Skeletal muscle tissue (tissue), 4 donors: ENCODE measurements around the gene GPSM1. TPM values are rescaled to one million over a fixed set of nuclear protein-coding genes. Genes with fewer than 3 reads are reported as not detected.

Experiments used
- H3K27ac ChIP-seq: one replicate; pipeline ENCODE4 v1.7.0; 2013; ENCODE audit warnings: mild to moderate bottlenecking, low read depth, low read length, inconsistent platforms
- H3K27me3 ChIP-seq, 3 donors: one replicate each; pipeline ENCODE4 v1.7.0; 2013; ENCODE audit warnings: low read length in 3 of 3; ENCODE audit not compliant: control insufficient read depth in 3 of 3, insufficient read depth in 3 of 3
- H3K36me3 ChIP-seq, 3 donors: one replicate each; pipeline ENCODE4 v1.7.0; 2013; ENCODE audit warnings: low read length in 3 of 3; ENCODE audit not compliant: control insufficient read depth in 3 of 3, insufficient read depth in 3 of 3
- H3K4me1 ChIP-seq, 3 donors: one replicate each; pipeline ENCODE4 v1.7.0; 2013; ENCODE audit warnings: low read length in 3 of 3, mild to moderate bottlenecking in 3 of 3; ENCODE audit not compliant: control insufficient read depth in 3 of 3, insufficient read depth in 3 of 3
- H3K4me3 ChIP-seq, 3 donors: one replicate each; pipeline ENCODE4 v1.7.0; 2013; ENCODE audit warnings: low read length in 3 of 3
- H3K9ac ChIP-seq, 3 donors: one replicate each; pipeline ENCODE4 v1.7.0; 2013; ENCODE audit warnings: low read length in 3 of 3, mild to moderate bottlenecking in 3 of 3, moderate library complexity in 2 of 3, low read depth in 1 of 3
- H3K9me3 ChIP-seq, 3 donors: one replicate each; pipeline ENCODE4 v1.7.0; 2013; ENCODE audit warnings: low read length in 3 of 3; ENCODE audit not compliant: control insufficient read depth in 3 of 3
- total RNA-seq: library from RNA; depleted of rRNA; stranded (reverse); fragments of >200 nt; gene quantifications from one replicate; pipeline ENCODE4 v1.2.3, GENCODE V29; 2014
- donor health status: Osteomylitis.

The GPSM1 gene
- total RNA-seq, 1 donor from 2014 or later = 14.1 TPM

GRCh38 chr9:136363949-136364748 lies 36.8 kb downstream of the GPSM1 start:
- H3K36me3 ChIP-seq = no peaks in the 10 kb centered on the region
- H3K4me3 ChIP-seq = peak overlapping the region in 2 of 3 donors; percentile 48 to 86
- H3K27ac ChIP-seq = no peak overlapping the region
- H3K4me1 ChIP-seq = peaks cover 5 to 20% (median 8%) of the 10 kb centered on the region in 3 donors
- H3K9me3 ChIP-seq = no peaks in the 10 kb centered on the region
- H3K9ac ChIP-seq = no peak overlapping the region
- peaks cover 0 to 14% (median 6%) of the 10 kb centered on the region in 3 donors for H3K27me3 ChIP-seq

DNA sequence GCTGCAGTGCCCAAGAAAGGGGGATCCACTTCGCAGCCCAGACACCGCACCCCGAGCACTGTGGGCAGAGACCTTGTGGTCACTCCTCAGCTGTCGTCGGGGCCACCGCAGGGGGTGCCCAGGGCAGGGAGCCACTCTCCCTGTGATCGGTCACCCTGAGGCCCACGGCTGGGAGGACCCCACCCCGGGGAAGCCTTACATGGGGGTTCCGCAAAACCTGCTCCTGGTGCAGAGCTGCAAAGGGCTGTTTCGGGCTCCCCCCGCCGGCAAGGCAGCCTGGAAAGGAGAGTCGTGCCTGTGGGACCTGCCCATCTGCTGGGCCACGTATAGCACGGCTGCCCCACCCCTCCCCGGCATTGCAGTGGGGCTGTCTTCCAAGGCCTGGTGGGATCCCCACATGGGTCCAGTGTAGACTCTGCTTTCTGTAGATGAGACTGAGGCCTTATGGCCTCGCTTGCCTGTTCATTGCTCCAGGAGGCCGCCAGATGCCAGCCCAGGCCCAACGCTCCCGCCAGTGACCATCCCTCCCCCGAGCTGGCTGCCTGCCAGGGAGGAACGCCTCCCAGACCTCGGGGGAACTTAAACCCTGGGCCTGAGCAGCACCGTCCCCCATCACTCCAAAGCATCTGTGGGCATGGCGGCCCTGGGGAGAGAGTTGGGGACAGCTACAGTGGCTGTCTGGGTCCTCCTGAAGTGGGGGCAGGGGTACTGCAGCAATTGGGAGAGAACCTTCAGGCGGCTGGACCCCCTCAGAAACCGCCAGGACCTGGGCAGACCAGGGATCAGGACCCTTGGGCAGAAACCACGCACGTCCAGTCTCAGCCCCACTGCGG lies 37.8 kb downstream of the GPSM1 start:
- Histone ChIP-seq H3K27me3 (peaks cover 0 to 15% (median 6%) of the 10 kb centered on the region in 3 donors), H3K4me3 (no peak overlapping the region), H3K9me3 (no peaks in the 10 kb centered on the region), H3K4me1 (peaks cover 5 to 20% (median 8%) of the 10 kb centered on the region in 3 donors), H3K36me3 (no peaks in the 10 kb centered on the region), H3K27ac (no peak overlapping the region), H3K9ac (no peak overlapping the region)

DNA sequence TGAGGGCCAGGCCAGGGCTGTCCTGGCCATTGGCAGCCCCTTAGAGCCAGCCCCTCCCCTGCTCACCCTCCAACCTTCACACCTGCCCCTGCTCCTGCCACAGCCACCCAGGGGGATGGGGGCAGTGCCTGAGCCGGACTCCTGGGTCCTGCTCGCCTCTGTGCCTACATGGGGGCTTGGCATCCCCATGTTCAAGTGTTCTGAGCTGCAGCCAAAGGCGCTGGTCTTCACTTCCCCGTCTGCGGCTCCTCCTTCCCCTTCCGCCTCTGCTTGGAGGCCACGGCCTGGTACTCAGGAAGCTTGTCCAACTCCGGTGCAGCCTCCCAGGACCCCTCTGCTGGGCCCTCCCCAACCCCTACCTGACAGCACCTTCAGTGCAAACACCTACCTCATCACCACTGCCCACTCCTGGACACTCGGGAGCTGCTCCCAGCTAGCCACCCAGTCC lies 38.5 kb downstream of the GPSM1 start:
- no peaks in the 10 kb centered on the region for H3K9me3 ChIP-seq
- no peak overlapping the region for H3K27ac ChIP-seq
- H3K27me3 ChIP-seq = peaks cover 0 to 17% (median 6%) of the 10 kb centered on the region in 3 donors

GRCh38 chr9:136366826-136367225 lies 39.5 kb downstream of the GPSM1 start:
- no peak overlapping the region for H3K4me3 ChIP-seq
- H3K9me3 ChIP-seq = no peaks in the 10 kb centered on the region
- H3K27me3 ChIP-seq = peaks cover 0 to 17% (median 6%) of the 10 kb centered on the region in 3 donors

More for the DNA sequence above, 38.5 kb downstream of the GPSM1 start:
- Histone ChIP-seq H3K4me1 (peaks cover 5 to 20% (median 8%) of the 10 kb centered on the region in 3 donors), H3K4me3 (no peak overlapping the region), H3K9ac (no peak overlapping the region), H3K36me3 (no peaks in the 10 kb centered on the region)

GRCh38 chr9:136367296-136368145 lies 40.2 kb downstream of the GPSM1 start:
- Histone ChIP-seq H3K9me3 (no peaks in the 10 kb centered on the region), H3K4me1 (peaks cover 5 to 23% (median 12%) of the 10 kb centered on the region in 3 donors), H3K36me3 (no peaks in the 10 kb centered on the region), H3K27ac (no peak overlapping the region), H3K9ac (no peak overlapping the region), H3K4me3 (no peak overlapping the region), H3K27me3 (peaks cover 0 to 17% (median 6%) of the 10 kb centered on the region in 3 donors)

More at GRCh38 chr9:136366826-136367225, 39.5 kb downstream of the GPSM1 start:
- Histone ChIP-seq H3K4me1 (peaks cover 5 to 20% (median 8%) of the 10 kb centered on the region in 3 donors), H3K27ac (no peak overlapping the region), H3K36me3 (no peaks in the 10 kb centered on the region), H3K9ac (no peak overlapping the region)

DNA sequence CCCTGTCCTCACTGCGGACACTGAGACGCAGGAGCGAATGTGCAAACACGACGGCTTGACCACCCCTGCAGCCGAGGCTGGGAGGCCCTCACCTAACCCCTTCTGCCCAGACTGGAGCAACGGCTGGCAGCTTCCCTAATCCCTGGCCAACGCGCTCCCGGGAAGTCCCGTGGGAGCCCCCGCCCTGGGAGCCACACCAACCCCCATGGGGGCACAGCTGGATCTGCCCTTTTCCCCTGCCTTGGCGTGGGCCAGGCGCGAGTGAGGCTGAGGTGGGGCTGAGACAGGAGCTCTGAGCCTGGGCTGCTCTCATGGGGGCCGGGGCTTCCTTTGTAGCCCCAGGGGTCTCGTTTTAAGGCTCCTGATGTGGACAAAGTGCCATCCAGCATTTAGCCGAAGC lies 40.9 kb downstream of the GPSM1 start:
- peaks cover 8 to 18% (median 9%) of the 10 kb centered on the region in 3 donors for H3K4me1 ChIP-seq
- H3K9me3 ChIP-seq = no peaks in the 10 kb centered on the region
- no peak overlapping the region for H3K4me3 ChIP-seq
- H3K9ac ChIP-seq = no peak overlapping the region
- peaks cover 0 to 17% (median 6%) of the 10 kb centered on the region in 3 donors for H3K27me3 ChIP-seq
- no peak overlapping the region for H3K27ac ChIP-seq
- H3K36me3 ChIP-seq = no peaks in the 10 kb centered on the region

GRCh38 chr9:136370037-136370436 lies 42.7 kb downstream of the GPSM1 start:
- no peak overlapping the region for H3K27ac ChIP-seq
- H3K9me3 ChIP-seq = no peaks in the 10 kb centered on the region
- no peaks in the 10 kb centered on the region for H3K36me3 ChIP-seq
- H3K9ac ChIP-seq = no peak overlapping the region
- peaks cover 0 to 17% (median 9%) of the 10 kb centered on the region in 3 donors for H3K27me3 ChIP-seq
- H3K4me3 ChIP-seq = no peak overlapping the region
- H3K4me1 ChIP-seq = peaks cover 3 to 9% (median 4%) of the 10 kb centered on the region in 3 donors

GRCh38 chr9:136370687-136371532 lies 43.6 kb downstream of the GPSM1 start:
- peaks cover 3 to 5% (median 4%) of the 10 kb centered on the region in 3 donors for H3K4me1 ChIP-seq
- no peak overlapping the region for H3K27ac ChIP-seq
- no peak overlapping the region for H3K9ac ChIP-seq
- H3K9me3 ChIP-seq = no peaks in the 10 kb centered on the region
- peaks cover 0 to 17% (median 9%) of the 10 kb centered on the region in 3 donors for H3K27me3 ChIP-seq
- peaks cover 0 to 1% (median 0%) of the 10 kb centered on the region in 3 donors for H3K36me3 ChIP-seq
- no peak overlapping the region for H3K4me3 ChIP-seq

GRCh38 chr9:136371533-136371880 lies 44.2 kb downstream of the GPSM1 start:
- Histone ChIP-seq H3K9ac (no peak overlapping the region), H3K36me3 (peaks cover 0 to 4% (median 0%) of the 10 kb centered on the region in 3 donors), H3K27ac (no peak overlapping the region), H3K4me3 (no peak overlapping the region), H3K27me3 (peaks cover 0 to 17% (median 9%) of the 10 kb centered on the region in 3 donors), H3K9me3 (no peaks in the 10 kb centered on the region), H3K4me1 (peaks cover 3 to 5% (median 4%) of the 10 kb centered on the region in 3 donors)
